ENCODE measurements around the gene HRH1. TPM values are rescaled to one million over a fixed set of nuclear protein-coding genes. Genes with fewer than 3 reads are reported as not detected.

The HRH1 gene
- total and polyA plus RNA-seq, 2 experiments from 2014 or later: not detected

GRCh38 chr3:11224010-11224409 lies 69.7 kb downstream of the HRH1 start (continued):
- TF ChIP-seq ZNF462 (CRISPR knock-in tag; IDR thresholded peaks at IDR 0.05) (no peak), POLR2AphosphoS5 (IDR thresholded peaks at IDR 0.05; ENCODE audit: low read depth) (no peak), NANOG (IDR thresholded peaks at IDR 0.05; ENCODE audit: borderline replicate concordance) (no peak), CREB1 (CRISPR knock-in tag; IDR thresholded peaks at IDR 0.05; ENCODE audit: low read depth) (no peak), JUNB (IDR thresholded peaks at IDR 0.05; ENCODE audit: unreplicated experiment) (no peak), CTCF (conservative IDR thresholded peaks at IDR 0.05; ENCODE audit: low read depth in 2 of 2) (no peak)

- H3K4me3 Mint-ChIP-seq: no peak overlapping the region
- TF ChIP-seq ZNF114 (CRISPR knock-in tag; IDR thresholded peaks at IDR 0.05) (no peak), ZNF462 (CRISPR knock-in tag; IDR thresholded peaks at IDR 0.05) (no peak), CREB1 (CRISPR knock-in tag; IDR thresholded peaks at IDR 0.05; ENCODE audit: low read depth) (no peak), POLR2AphosphoS5 (IDR thresholded peaks at IDR 0.05; ENCODE audit: low read depth) (no peak), STAT1 (IDR thresholded peaks at IDR 0.05; ENCODE audit: unreplicated experiment) (no peak), NANOG (IDR thresholded peaks at IDR 0.05; ENCODE audit: borderline replicate concordance) (no peak), JUNB (IDR thresholded peaks at IDR 0.05; ENCODE audit: unreplicated experiment) (no peak)
These were observed 70.6 kb downstream of the HRH1 start for GRCh38 chr3:11224870-11225229.

More at GRCh38 chr3:11224870-11225229, 70.6 kb downstream of the HRH1 start:
- Histone ChIP-seq H3K79me2 (replicated peaks; ENCODE audit: insufficient read depth) (no peaks in the 10 kb centered on the region), H4K20me1 (replicated peaks; ENCODE audit: insufficient read depth) (no peaks in the 10 kb centered on the region), H2AFZ (no peak overlapping the region), H3K27ac (ENCODE audit: low read depth) (no peak overlapping the region), H3K4me2 (no peak overlapping the region), H3K4me3 (no peak overlapping the region), H3K27me3 (ENCODE audit: insufficient read depth) (no peaks in the 10 kb centered on the region), H3K4me1 (ENCODE audit: insufficient read depth) (no peaks in the 10 kb centered on the region), H3K36me3 (ENCODE audit: insufficient read depth) (no peaks in the 10 kb centered on the region), H3K9me2 (ENCODE audit: insufficient read depth) (no peaks in the 10 kb centered on the region), H3F3A (replicated peaks; ENCODE audit: low read depth) (no peaks in the 10 kb centered on the region)
- no peak for ATAC-seq
- H3K9me3 Mint-ChIP-seq: no peaks in the 10 kb centered on the region; the same call in 2 of the 3 replicates
- no peak for DNase-seq (ENCODE audit: low spot score)
- H3K36me3 Mint-ChIP-seq (ENCODE audit: low read depth): no peaks in the 10 kb centered on the region
- H3K27ac Mint-ChIP-seq: no peak overlapping the region
- H3K4me1 Mint-ChIP-seq: no peaks in the 10 kb centered on the region
- H3K27me3 Mint-ChIP-seq (ENCODE audit: insufficient read depth, low read depth, poor library complexity): peaks cover 4% of the 10 kb centered on the region
